ENCODE results near the gene NPPB. TPM values are rescaled to one million over a fixed set of nuclear protein-coding genes. Genes with fewer than 3 reads are reported as not detected.

The NPPB gene
- total and polyA plus RNA-seq, 9 of the 15 experiments (the other 6 are each of a cell fraction or from before 2014, with no cell fraction given), result not detected

DNA sequence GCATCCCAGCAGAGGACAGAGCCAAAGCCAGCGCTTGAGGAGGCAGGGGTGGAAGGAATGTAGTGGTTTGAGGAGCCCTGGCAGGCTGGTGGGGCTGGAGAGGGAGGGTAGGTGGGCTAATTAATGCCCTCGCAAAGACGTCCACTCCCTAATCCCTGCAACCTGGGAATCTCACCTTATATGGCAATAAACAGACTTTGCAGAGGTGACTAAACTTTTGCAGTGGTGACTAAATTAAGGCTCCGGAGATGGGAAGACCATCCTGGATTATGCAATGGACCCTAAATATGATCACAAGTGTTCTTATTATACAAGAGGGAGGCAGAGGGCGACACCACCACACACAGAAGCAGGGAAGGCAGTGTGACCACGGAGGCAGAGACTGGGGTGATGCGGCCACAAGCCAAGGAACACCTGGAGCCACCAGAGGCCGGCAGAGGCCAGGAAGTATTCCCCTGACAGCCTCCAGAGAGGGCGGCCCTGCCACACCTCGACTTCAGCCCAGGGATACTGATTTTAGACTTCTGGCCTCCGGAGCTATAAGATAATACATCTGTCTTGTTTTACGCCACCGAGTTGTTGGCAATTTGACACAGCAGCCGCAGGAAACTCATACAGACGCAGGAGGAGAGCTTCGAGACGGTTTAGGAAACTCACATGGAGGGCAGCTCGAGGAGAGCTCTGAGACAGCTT, 23.1 kb upstream of the NPPB start (continued):
- TF ChIP-seq, protein P1, sequence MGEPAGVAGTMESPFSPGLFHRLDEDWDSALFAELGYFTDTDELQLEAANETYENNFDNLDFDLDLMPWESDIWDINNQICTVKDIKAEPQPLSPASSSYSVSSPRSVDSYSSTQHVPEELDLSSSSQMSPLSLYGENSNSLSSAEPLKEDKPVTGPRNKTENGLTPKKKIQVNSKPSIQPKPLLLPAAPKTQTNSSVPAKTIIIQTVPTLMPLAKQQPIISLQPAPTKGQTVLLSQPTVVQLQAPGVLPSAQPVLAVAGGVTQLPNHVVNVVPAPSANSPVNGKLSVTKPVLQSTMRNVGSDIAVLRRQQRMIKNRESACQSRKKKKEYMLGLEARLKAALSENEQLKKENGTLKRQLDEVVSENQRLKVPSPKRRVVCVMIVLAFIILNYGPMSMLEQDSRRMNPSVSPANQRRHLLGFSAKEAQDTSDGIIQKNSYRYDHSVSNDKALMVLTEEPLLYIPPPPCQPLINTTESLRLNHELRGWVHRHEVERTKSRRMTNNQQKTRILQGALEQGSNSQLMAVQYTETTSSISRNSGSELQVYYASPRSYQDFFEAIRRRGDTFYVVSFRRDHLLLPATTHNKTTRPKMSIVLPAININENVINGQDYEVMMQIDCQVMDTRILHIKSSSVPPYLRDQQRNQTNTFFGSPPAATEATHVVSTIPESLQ (CRISPR knock-in tag; IDR thresholded peaks at IDR 0.05), result no peak
- TF ChIP-seq, protein P2, sequence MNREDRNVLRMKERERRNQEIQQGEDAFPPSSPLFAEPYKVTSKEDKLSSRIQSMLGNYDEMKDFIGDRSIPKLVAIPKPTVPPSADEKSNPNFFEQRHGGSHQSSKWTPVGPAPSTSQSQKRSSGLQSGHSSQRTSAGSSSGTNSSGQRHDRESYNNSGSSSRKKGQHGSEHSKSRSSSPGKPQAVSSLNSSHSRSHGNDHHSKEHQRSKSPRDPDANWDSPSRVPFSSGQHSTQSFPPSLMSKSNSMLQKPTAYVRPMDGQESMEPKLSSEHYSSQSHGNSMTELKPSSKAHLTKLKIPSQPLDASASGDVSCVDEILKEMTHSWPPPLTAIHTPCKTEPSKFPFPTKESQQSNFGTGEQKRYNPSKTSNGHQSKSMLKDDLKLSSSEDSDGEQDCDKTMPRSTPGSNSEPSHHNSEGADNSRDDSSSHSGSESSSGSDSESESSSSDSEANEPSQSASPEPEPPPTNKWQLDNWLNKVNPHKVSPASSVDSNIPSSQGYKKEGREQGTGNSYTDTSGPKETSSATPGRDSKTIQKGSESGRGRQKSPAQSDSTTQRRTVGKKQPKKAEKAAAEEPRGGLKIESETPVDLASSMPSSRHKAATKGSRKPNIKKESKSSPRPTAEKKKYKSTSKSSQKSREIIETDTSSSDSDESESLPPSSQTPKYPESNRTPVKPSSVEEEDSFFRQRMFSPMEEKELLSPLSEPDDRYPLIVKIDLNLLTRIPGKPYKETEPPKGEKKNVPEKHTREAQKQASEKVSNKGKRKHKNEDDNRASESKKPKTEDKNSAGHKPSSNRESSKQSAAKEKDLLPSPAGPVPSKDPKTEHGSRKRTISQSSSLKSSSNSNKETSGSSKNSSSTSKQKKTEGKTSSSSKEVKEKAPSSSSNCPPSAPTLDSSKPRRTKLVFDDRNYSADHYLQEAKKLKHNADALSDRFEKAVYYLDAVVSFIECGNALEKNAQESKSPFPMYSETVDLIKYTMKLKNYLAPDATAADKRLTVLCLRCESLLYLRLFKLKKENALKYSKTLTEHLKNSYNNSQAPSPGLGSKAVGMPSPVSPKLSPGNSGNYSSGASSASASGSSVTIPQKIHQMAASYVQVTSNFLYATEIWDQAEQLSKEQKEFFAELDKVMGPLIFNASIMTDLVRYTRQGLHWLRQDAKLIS (CRISPR knock-in tag; IDR thresholded peaks at IDR 0.05), result no peak
- TF ChIP-seq, protein P3, sequence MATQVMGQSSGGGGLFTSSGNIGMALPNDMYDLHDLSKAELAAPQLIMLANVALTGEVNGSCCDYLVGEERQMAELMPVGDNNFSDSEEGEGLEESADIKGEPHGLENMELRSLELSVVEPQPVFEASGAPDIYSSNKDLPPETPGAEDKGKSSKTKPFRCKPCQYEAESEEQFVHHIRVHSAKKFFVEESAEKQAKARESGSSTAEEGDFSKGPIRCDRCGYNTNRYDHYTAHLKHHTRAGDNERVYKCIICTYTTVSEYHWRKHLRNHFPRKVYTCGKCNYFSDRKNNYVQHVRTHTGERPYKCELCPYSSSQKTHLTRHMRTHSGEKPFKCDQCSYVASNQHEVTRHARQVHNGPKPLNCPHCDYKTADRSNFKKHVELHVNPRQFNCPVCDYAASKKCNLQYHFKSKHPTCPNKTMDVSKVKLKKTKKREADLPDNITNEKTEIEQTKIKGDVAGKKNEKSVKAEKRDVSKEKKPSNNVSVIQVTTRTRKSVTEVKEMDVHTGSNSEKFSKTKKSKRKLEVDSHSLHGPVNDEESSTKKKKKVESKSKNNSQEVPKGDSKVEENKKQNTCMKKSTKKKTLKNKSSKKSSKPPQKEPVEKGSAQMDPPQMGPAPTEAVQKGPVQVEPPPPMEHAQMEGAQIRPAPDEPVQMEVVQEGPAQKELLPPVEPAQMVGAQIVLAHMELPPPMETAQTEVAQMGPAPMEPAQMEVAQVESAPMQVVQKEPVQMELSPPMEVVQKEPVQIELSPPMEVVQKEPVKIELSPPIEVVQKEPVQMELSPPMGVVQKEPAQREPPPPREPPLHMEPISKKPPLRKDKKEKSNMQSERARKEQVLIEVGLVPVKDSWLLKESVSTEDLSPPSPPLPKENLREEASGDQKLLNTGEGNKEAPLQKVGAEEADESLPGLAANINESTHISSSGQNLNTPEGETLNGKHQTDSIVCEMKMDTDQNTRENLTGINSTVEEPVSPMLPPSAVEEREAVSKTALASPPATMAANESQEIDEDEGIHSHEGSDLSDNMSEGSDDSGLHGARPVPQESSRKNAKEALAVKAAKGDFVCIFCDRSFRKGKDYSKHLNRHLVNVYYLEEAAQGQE (IDR thresholded peaks at IDR 0.05; ENCODE audit: borderline replicate concordance), result peak; percentile 45; the same call in 1 of the 2 replicates
- TF ChIP-seq, protein P3 (CRISPR knock-in tag; IDR thresholded peaks at IDR 0.05; ENCODE audit: low read depth), result no peak
- no peak for TF ChIP-seq RBM15 (IDR thresholded peaks at IDR 0.05; ENCODE audit: insufficient read depth, low read length)
- TF ChIP-seq SMARCB1 (IDR thresholded peaks at IDR 0.05; ENCODE audit: insufficient read length, low read depth), result no peak
- TF ChIP-seq ZNF311 (CRISPR knock-in tag; IDR thresholded peaks at IDR 0.05), result no peak
- TF ChIP-seq, protein P4, sequence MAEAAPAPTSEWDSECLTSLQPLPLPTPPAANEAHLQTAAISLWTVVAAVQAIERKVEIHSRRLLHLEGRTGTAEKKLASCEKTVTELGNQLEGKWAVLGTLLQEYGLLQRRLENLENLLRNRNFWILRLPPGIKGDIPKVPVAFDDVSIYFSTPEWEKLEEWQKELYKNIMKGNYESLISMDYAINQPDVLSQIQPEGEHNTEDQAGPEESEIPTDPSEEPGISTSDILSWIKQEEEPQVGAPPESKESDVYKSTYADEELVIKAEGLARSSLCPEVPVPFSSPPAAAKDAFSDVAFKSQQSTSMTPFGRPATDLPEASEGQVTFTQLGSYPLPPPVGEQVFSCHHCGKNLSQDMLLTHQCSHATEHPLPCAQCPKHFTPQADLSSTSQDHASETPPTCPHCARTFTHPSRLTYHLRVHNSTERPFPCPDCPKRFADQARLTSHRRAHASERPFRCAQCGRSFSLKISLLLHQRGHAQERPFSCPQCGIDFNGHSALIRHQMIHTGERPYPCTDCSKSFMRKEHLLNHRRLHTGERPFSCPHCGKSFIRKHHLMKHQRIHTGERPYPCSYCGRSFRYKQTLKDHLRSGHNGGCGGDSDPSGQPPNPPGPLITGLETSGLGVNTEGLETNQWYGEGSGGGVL (CRISPR knock-in tag; IDR thresholded peaks at IDR 0.05), result no peak
- TF ChIP-seq ZNF780A (CRISPR knock-in tag; IDR thresholded peaks at IDR 0.05), result no peak
- no peak for TF ChIP-seq ZNF445 (CRISPR knock-in tag; IDR thresholded peaks at IDR 0.05; ENCODE audit: low read depth)
- no peak for TF ChIP-seq SIN3B (IDR thresholded peaks at IDR 0.05; ENCODE audit: low read depth)

All from K562 (cell line).